B cell (primary cell): Measurements from ENCODE around the gene ZNF213. TPM values are rescaled to one million over a fixed set of nuclear protein-coding genes. Genes with fewer than 3 reads are reported as not detected.

Experiments used
- ATAC-seq: fragments of 200-7000 bp; cut with Tn5 transposase; one replicate; pipeline ENCODE4 v1.10.0; 2021; ENCODE audit warnings: low read depth, mild to moderate bottlenecking, moderate number of reproducible peaks, moderate library complexity
- CTCF ChIA-PET: fragments of 350-600 bp; sonication (Branson Sonifier 250); formaldehyde crosslinking; loops from one replicate; lab custom pipeline; 2021; ENCODE audit warnings: antibody characterized with exemption, inconsistent platforms; lab: Charles Lee
- POLR2A ChIA-PET: fragments of 350-600 bp; sonication (Branson Sonifier 250); formaldehyde crosslinking; loops from one replicate; lab custom pipeline; 2021; ENCODE audit warnings: antibody characterized with exemption; lab: Charles Lee
- DNase-seq: peaks from one replicate; pipeline ENCODE4 v3.0.0; 2013
- H2AFZ ChIP-seq: 2 replicates; pipeline ENCODE4 v1.6.1; 2012; ENCODE audit warnings: mild to moderate bottlenecking, low read depth, low read length; ENCODE audit not compliant: insufficient read depth, poor library complexity, severe bottlenecking
- H3K27ac ChIP-seq, 2 donors: 1 replicate in 1 of 2; 2 replicates in 1 of 2; pipeline ENCODE4 v1.5.1; 2012 to 2013; ENCODE audit warnings: low read length in 2 of 2, mild to moderate bottlenecking in 2 of 2, moderate library complexity in 1 of 2
- H3K27me3 ChIP-seq, 4 experiments: fragments of 200-600 bp in 1 of 4; sonication (generic) in 1 of 4; replicated peaks in 1 of 4; 1 replicate in 2 of 4; 2 replicates in 2 of 4; pipeline versions ENCODE4 v1.6.1 to v1.7.0; 2013 to 2016; ENCODE audit warnings: low read length in 3 of 4, mild to moderate bottlenecking in 2 of 4, mixed read lengths in 1 of 4, moderate library complexity in 1 of 4; ENCODE audit not compliant: insufficient read depth in 4 of 4, control insufficient read depth in 3 of 4; ENCODE audit errors: control extremely low read depth in 1 of 4
- H3K36me3 ChIP-seq, 2 experiments: replicated peaks in 1 of 2; 1 replicate in 1 of 2; 2 replicates in 1 of 2; pipeline versions ENCODE4 v1.6.1 to v1.7.1; 2013; ENCODE audit warnings: low read length in 1 of 2; ENCODE audit not compliant: insufficient read depth in 2 of 2, control insufficient read depth in 1 of 2; ENCODE audit errors: control extremely low read depth in 1 of 2, extremely low read depth in 1 of 2
- H3K4me1 ChIP-seq, 2 donors: fragments of 200-600 bp in 1 of 2; sonication (generic) in 1 of 2; 1 replicate in 1 of 2; 2 replicates in 1 of 2; pipeline versions ENCODE4 v1.5.1 to v1.6.1; 2013 to 2017; ENCODE audit warnings: low read length in 2 of 2; ENCODE audit not compliant: control insufficient read depth in 2 of 2, insufficient read depth in 2 of 2
- H3K4me2 ChIP-seq: replicated peaks from 2 replicates; pipeline ENCODE3; 2012; ENCODE audit warnings: mild to moderate bottlenecking, low read depth, low read length; ENCODE audit not compliant: poor library complexity, severe bottlenecking
- H3K4me3 ChIP-seq, 5 experiments: fragments of 200-600 bp in 1 of 5; sonication (generic) in 1 of 5; 1 replicate in 3 of 5; 2 replicates in 2 of 5; pipeline versions ENCODE4 v1.5.1 to v1.7.0; 2011 to 2016; ENCODE audit warnings: low read length in 4 of 5, mild to moderate bottlenecking in 4 of 5, low read depth in 2 of 5, control low read depth in 1 of 5, moderate library complexity in 1 of 5; ENCODE audit not compliant: insufficient read depth in 1 of 5; ENCODE audit errors: control extremely low read depth in 1 of 5, extremely low read depth in 1 of 5
- H3K79me2 ChIP-seq: fragments of 200-600 bp; sonication (generic); one replicate; pipeline ENCODE4 v1.6.0; 2016; ENCODE audit warnings: low read length; ENCODE audit not compliant: control insufficient read depth, insufficient read depth
- H3K9ac ChIP-seq: fragments of 200-600 bp; sonication (generic); 2 replicates; pipeline ENCODE4 v1.6.1; 2017; ENCODE audit warnings: mild to moderate bottlenecking, low read length, moderate library complexity
- H3K9me3 ChIP-seq, 3 donors: one replicate each; pipeline versions ENCODE4 v1.6.1 to v1.7.1; 2013; ENCODE audit warnings: low read length in 2 of 3; ENCODE audit not compliant: control insufficient read depth in 2 of 3, insufficient read depth in 1 of 3; ENCODE audit errors: control extremely low read depth in 1 of 3
- H4K20me1 ChIP-seq: 2 replicates; pipeline ENCODE4 v1.6.0; 2012; ENCODE audit warnings: mild to moderate bottlenecking, low read length; ENCODE audit not compliant: insufficient read depth, control insufficient read depth, poor library complexity, severe bottlenecking
- H3K27ac Mint-ChIP-seq: one replicate; pipeline ENCODE4 v1.8.0; 2021; ENCODE audit warnings: mixed read lengths
- H3K27me3 Mint-ChIP-seq: one replicate; pipeline ENCODE4 v1.8.0; 2021; ENCODE audit warnings: mixed read lengths
- H3K4me1 Mint-ChIP-seq: one replicate; pipeline ENCODE4 v1.8.0; 2021; ENCODE audit warnings: mixed read lengths
- H3K4me3 Mint-ChIP-seq: one replicate; pipeline ENCODE4 v1.8.0; 2021; ENCODE audit warnings: mixed read lengths
- H3K9me3 Mint-ChIP-seq: one replicate; pipeline ENCODE4 v1.8.0; 2022; ENCODE audit warnings: mixed read lengths; ENCODE audit not compliant: insufficient read depth
- EZH2 ChIP-seq: IDR thresholded peaks from 2 replicates; pipeline ENCODE4 v1.6.1; 2012; ENCODE audit warnings: borderline replicate concordance, low read depth, mild to moderate bottlenecking, moderate library complexity, low read length; ENCODE audit not compliant: insufficient read depth, poor library complexity, severe bottlenecking
- WGBS: methylation state at CpG from one replicate; pipeline ENCODE4 v1.1.5; 2013; ENCODE audit warnings: missing lambda C conversion rate; ENCODE audit not compliant: insufficient coverage; 5-methylcytosine and 5-hydroxymethylcytosine counted together
- intact Hi-C: fragments of 100-400 bp; cut with micrococcal nuclease; formaldehyde crosslinking; loops from one replicate; pipeline ENCODE4 v1.10.0; 2022
- polyA plus RNA-seq: library from polyadenylated mRNA; depleted of rRNA; stranded (reverse); fragments of >200 nt; gene quantifications from 2 replicates; pipeline ENCODE4 v1.2.3, GENCODE V29; 2012
- total RNA-seq, 2 donors: library from RNA; stranded (reverse); fragments of 120-200 nt in 1 of 2; gene quantifications; 1 replicate in 1 of 2; 2 replicates in 1 of 2; pipeline versions ENCODE4 v1.2.3 to v1.2.4, GENCODE V29; 2013 to 2022
- TF ChIP-seq, protein P1 (sequence below): fragments of 200-600 bp; IDR thresholded peaks from one replicate; pipeline ENCODE4 v1.8.0; 2022; ENCODE audit warnings: antibody characterized with exemption, mild to moderate bottlenecking

Gene ZNF213
- total and polyA plus RNA-seq, 2 donors (not counting 1 experiment from before 2014, with no cell fraction given) = 1.4 to 7.2 TPM

DNA sequence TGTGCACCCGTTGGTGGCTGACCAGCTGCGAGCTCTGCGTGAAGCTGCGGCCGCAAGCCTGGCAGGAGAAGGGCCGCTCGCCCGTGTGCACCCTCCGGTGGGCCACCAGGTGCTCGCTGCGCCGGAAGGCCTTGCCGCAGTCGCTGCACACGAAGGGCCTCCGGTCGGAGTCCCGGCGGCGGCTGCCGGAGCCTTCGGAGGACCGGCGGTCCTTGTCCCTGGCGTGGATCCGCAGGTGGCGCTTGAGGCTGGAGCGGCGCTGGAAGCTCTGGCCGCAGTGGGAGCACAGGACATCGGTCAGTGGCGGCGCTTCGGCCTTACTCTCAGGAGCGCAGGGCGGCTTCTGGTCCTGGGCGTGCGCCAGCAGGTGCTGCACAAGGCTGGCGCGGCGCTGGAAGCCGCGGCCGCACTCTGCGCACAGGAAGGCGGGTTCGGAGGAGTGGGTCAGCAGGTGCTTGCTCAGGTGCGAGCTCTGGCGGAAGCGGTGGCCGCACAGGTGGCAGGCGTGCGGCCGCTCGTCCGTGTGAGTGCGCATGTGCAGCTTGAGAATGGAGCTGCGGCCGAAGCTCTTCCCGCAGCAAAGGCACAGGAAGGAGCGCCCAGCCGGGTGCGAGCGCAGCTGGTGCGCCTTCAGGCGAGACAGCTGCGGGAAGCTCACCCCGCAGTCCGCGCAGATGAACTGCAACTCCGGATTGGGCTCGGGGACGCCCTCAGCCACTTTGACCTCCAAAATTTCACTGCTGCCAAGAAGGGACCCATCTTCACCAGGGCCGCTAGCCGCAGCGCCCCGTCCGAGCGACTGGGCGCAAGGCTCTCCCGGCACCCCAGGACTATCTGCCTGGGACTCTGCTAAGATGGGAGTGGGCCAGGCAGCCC lies 44.9 kb upstream of the ZNF213 start:
- no peak overlapping the region for H3K4me3 Mint-ChIP-seq
- Histone ChIP-seq H3K79me2 (no peaks in the 10 kb centered on the region), H3K4me3 (no peak overlapping the region), H3K27me3 (peaks cover 0 to 8% (median 3%) of the 10 kb centered on the region in 4 experiments), H3K4me2 (no peak overlapping the region), H2AFZ (no peak overlapping the region), H4K20me1 (no peaks in the 10 kb centered on the region), H3K9me3 (no peaks in the 10 kb centered on the region), H3K27ac (no peak overlapping the region), H3K36me3 (no peaks in the 10 kb centered on the region), H3K4me1 (no peaks in the 10 kb centered on the region), H3K9ac (no peak overlapping the region)
- no peaks in the 10 kb centered on the region for H3K9me3 Mint-ChIP-seq
- no peak for DNase-seq
- 98% methylated on average over 81 of the region's 81 CpGs for WGBS
- CTCF ChIA-PET = interaction anchor here (1.3 to 3.2 kb wide), 3 partner anchors 12 to 39 kb away, joined by 3 to 16 read pairs (median 3); no protein-coding TSS in a partner anchor
- peaks cover 7% of the 10 kb centered on the region for H3K27me3 Mint-ChIP-seq
- POLR2A ChIA-PET = no interaction called here
- intact Hi-C loops = no loop called here
- H3K4me1 Mint-ChIP-seq = peaks cover 8% of the 10 kb centered on the region
- H3K27ac Mint-ChIP-seq = no peak overlapping the region
- no peak for TF ChIP-seq EZH2
- TF ChIP-seq, protein P1, sequence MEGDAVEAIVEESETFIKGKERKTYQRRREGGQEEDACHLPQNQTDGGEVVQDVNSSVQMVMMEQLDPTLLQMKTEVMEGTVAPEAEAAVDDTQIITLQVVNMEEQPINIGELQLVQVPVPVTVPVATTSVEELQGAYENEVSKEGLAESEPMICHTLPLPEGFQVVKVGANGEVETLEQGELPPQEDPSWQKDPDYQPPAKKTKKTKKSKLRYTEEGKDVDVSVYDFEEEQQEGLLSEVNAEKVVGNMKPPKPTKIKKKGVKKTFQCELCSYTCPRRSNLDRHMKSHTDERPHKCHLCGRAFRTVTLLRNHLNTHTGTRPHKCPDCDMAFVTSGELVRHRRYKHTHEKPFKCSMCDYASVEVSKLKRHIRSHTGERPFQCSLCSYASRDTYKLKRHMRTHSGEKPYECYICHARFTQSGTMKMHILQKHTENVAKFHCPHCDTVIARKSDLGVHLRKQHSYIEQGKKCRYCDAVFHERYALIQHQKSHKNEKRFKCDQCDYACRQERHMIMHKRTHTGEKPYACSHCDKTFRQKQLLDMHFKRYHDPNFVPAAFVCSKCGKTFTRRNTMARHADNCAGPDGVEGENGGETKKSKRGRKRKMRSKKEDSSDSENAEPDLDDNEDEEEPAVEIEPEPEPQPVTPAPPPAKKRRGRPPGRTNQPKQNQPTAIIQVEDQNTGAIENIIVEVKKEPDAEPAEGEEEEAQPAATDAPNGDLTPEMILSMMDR = no peak
- no peak for ATAC-seq

- peaks cover 0 to 8% (median 3%) of the 10 kb centered on the region in 4 experiments for H3K27me3 ChIP-seq
- H3K4me1 ChIP-seq = peaks cover 9 to 12% of the 10 kb centered on the region in 2 donors
- H3K4me3 ChIP-seq = no peak overlapping the region
- Mint-ChIP-seq H3K4me3 (no peak overlapping the region), H3K4me1 (peaks cover 18% of the 10 kb centered on the region), H3K9me3 (no peaks in the 10 kb centered on the region), H3K27ac (no peak overlapping the region), H3K27me3 (peaks cover 7% of the 10 kb centered on the region)
- intact Hi-C loops = no loop called here
- H3K9me3 ChIP-seq = no peaks in the 10 kb centered on the region
- no peak overlapping the region for H2AFZ ChIP-seq
- no peak for ATAC-seq
- H3K36me3 ChIP-seq = no peaks in the 10 kb centered on the region
- no peak for DNase-seq
- H3K4me2 ChIP-seq = no peak overlapping the region
- POLR2A ChIA-PET = no interaction called here
- CTCF ChIA-PET = interaction anchor here (1.4 kb wide), 1 partner anchor 8 kb away, joined by 4 read pairs; the partner anchor contains the start of gene ZSCAN10
- 87% methylated on average over 8 of the region's 8 CpGs for WGBS
- TF ChIP-seq, protein P1 = no peak
- no peak for TF ChIP-seq EZH2
- H3K79me2 ChIP-seq = no peaks in the 10 kb centered on the region
- H3K9ac ChIP-seq = no peak overlapping the region
- H3K27ac ChIP-seq = no peak overlapping the region
- H4K20me1 ChIP-seq = no peaks in the 10 kb centered on the region
Observed at GRCh38 chr16:3091551-3091950, 43.3 kb upstream of the ZNF213 start.
